ENCODE measurements around the gene MORN4. TPM values are rescaled to one million over a fixed set of nuclear protein-coding genes. Genes with fewer than 3 reads are reported as not detected.

MORN4 gene
- polyA plus RNA-seq, 1 of the 3 experiments (the other 2 are of a cell fraction), result 31.4 TPM

GRCh38 chr10:97564776-97565175 is 68.5 kb downstream of the MORN4 start:
- no peak overlapping the region for H3K4me3 ChIP-seq (ENCODE audit: low read depth in 2 of 2, low read length in 1 of 2)
- POLR2A ChIA-PET, result no interaction called here
- H3K4me2 ChIP-seq, result no peak overlapping the region
- no peaks in the 10 kb centered on the region; a peak in 1 of 4 replicates for H3K4me1 ChIP-seq (ENCODE audit: control insufficient read depth in 1 of 2, insufficient read depth in 2 of 2, low read depth in 1 of 2, low read length in 1 of 2)
- CTCF ChIA-PET, result interaction anchor here (0.8 to 1.6 kb wide), 3 partner anchors 12 to 144 kb away, joined by 3 to 4 read pairs (median 4); no protein-coding TSS in a partner anchor
- peaks cover 0 to 5% of the 10 kb centered on the region in 2 experiments for H3K36me3 ChIP-seq (replicated peaks in 1 of 2; ENCODE audit: control insufficient read depth in 1 of 2, insufficient read depth in 2 of 2, low read length in 1 of 2)
- WGBS (ENCODE audit: low lambda C conversion rate), result 96% methylated on average over 4 of the region's 4 CpGs
- no peak for DNase-seq
- H3K79me2 ChIP-seq (ENCODE audit: insufficient read depth), result 0 out of 2 replicates have a peak, but pooled peaks cover 3% of the 10 kb centered on the region
- H3F3A ChIP-seq (replicated peaks; ENCODE audit: insufficient read depth), result no peaks in the 10 kb centered on the region
- no peak overlapping the region for H3K27ac ChIP-seq (ENCODE audit: low read depth in 2 of 2, low read length in 1 of 2)
- H3K9me2 ChIP-seq, result no peaks in the 10 kb centered on the region
- no peaks in the 10 kb centered on the region for H3K9me3 ChIP-seq
- no peak overlapping the region for H3K9ac ChIP-seq
- no peaks in the 10 kb centered on the region for H3K27me3 ChIP-seq (ENCODE audit: insufficient read depth)
- no peak overlapping the region for H2AFZ ChIP-seq (ENCODE audit: low read depth)
- no peak for TF ChIP-seq CTCF (IDR thresholded peaks at IDR 0.05)
- no peak for TF ChIP-seq TCF12 (IDR thresholded peaks at IDR 0.05)
- TF ChIP-seq SIN3A (IDR thresholded peaks at IDR 0.05; ENCODE audit: borderline replicate concordance, low read depth, low read length), result no peak
- no peaks in the 10 kb centered on the region for H4K20me1 ChIP-seq (ENCODE audit: insufficient read depth)

Other genes starting within 250 kb of the MORN4 start
- 40.9 and 46.4 TPM in 2 replicates for gene RRP12, start 232.2 kb downstream of the MORN4 start, polyA plus RNA-seq (2012; rRNA removed)
- gene PGAM1, start 207.3 kb downstream of the MORN4 start, polyA plus RNA-seq (2012; rRNA removed), result 398 and 419 TPM in 2 replicates
- 49.0 and 50.0 TPM in 2 replicates for gene EXOSC1, start 187.5 kb downstream of the MORN4 start, polyA plus RNA-seq (2012; rRNA removed)
- gene ZDHHC16, start 187.3 kb downstream of the MORN4 start, polyA plus RNA-seq (2012; rRNA removed), result 71.5 and 84.2 TPM in 2 replicates
- 56.9 and 83.9 TPM in 2 replicates for gene MMS19, start 135.1 kb downstream of the MORN4 start, polyA plus RNA-seq (2012; rRNA removed)
- gene UBTD1, start 134.6 kb downstream of the MORN4 start, polyA plus RNA-seq (2012; rRNA removed), result 37.9 and 38.8 TPM in 2 replicates
- 0.72 and 0.99 TPM in 2 replicates for gene ANKRD2, start 60.7 kb downstream of the MORN4 start, polyA plus RNA-seq (2012; rRNA removed)
- 2.9 and 4.8 TPM in 2 replicates for gene HOGA1, start 49.1 kb downstream of the MORN4 start, polyA plus RNA-seq (2012; rRNA removed)
- 0.07 and 0.19 TPM in 2 replicates for gene C10orf62, start 43.8 kb downstream of the MORN4 start, polyA plus RNA-seq (2012; rRNA removed)
- gene PI4K2A, start 7.2 kb upstream of the MORN4 start, polyA plus RNA-seq (2012; rRNA removed), result 23.8 and 31.4 TPM in 2 replicates
- gene AVPI1, start 53.7 kb upstream of the MORN4 start, polyA plus RNA-seq (2012; rRNA removed), result 6.3 and 7.0 TPM in 2 replicates
- 53.0 and 53.8 TPM in 2 replicates for gene MARVELD1, start 80.2 kb upstream of the MORN4 start, polyA plus RNA-seq (2012; rRNA removed)
- 30.5 and 44.3 TPM in 2 replicates for gene ZFYVE27, start 103.6 kb upstream of the MORN4 start, polyA plus RNA-seq (2012; rRNA removed)
- not detected in 2 replicates for gene SFRP5, start 138.5 kb upstream of the MORN4 start, polyA plus RNA-seq (2012; rRNA removed)
- gene GOLGA7B, start 216.3 kb upstream of the MORN4 start, polyA plus RNA-seq (2012; rRNA removed), result 0.03 and 0.13 TPM in 2 replicates